MCF 10A (cell line): ENCODE measurements around the gene CLCA4. TPM values are rescaled to one million over a fixed set of nuclear protein-coding genes. Genes with fewer than 3 reads are reported as not detected.

Source experiments
- BruUV-seq: library from RNA; stranded (reverse); fragments of 400-500 nt; replicated peaks from 2 replicates; lab custom pipeline; 2021; lab: Mats Ljungman, UMichigan
- CTCF ChIA-PET: fragments of 300-600 bp; sonication (Branson Sonifier 250); formaldehyde crosslinking; extraction: SDS; loops from one replicate; lab custom pipeline; 2021; ENCODE audit warnings: antibody characterized with exemption, inconsistent platforms; lab: Yijun Ruan, JAX
- POLR2A ChIA-PET: fragments of 300-600, 350-650 bp; sonication (Branson Sonifier 250); formaldehyde crosslinking; extraction: SDS; loops from one replicate; lab custom pipeline; 2020; ENCODE audit warnings: antibody characterized with exemption, inconsistent platforms; lab: Yijun Ruan, JAX
- DNase-seq: peaks from one replicate; pipeline ENCODE4 v3.0.0-alpha.2; 2018; ENCODE audit not compliant: unreplicated experiment
- H3K27ac Mint-ChIP-seq: one replicate; pipeline ENCODE4 v1.8.0; 2022; ENCODE audit warnings: mild to moderate bottlenecking, low read depth, mixed read lengths; ENCODE audit not compliant: unreplicated experiment
- H3K27me3 Mint-ChIP-seq: one replicate; pipeline ENCODE4 v1.8.0; 2022; ENCODE audit warnings: mixed read lengths; ENCODE audit not compliant: insufficient read depth, unreplicated experiment
- H3K36me3 Mint-ChIP-seq: one replicate; pipeline ENCODE4 v1.8.0; 2022; ENCODE audit warnings: mild to moderate bottlenecking, moderate library complexity, mixed read lengths; ENCODE audit not compliant: insufficient read depth, unreplicated experiment
- H3K4me1 Mint-ChIP-seq: one replicate; pipeline ENCODE4 v1.8.0; 2022; ENCODE audit warnings: mixed read lengths; ENCODE audit not compliant: insufficient read depth, unreplicated experiment
- H3K4me3 Mint-ChIP-seq: one replicate; pipeline ENCODE4 v1.8.0; 2022; ENCODE audit warnings: mild to moderate bottlenecking, moderate library complexity, mixed read lengths; ENCODE audit not compliant: unreplicated experiment
- H3K9me3 Mint-ChIP-seq: one replicate; pipeline ENCODE4 v1.8.0; 2022; ENCODE audit warnings: mixed read lengths; ENCODE audit not compliant: unreplicated experiment
- intact Hi-C: fragments of 100-400 bp; cut with micrococcal nuclease; formaldehyde crosslinking; loops from 2 replicates; pipeline ENCODE4 v1.14.1; 2022
- total RNA-seq: library from RNA; stranded (reverse); gene quantifications from 2 replicates; pipeline ENCODE4 v1.2.3, GENCODE V29; 2022
- TF ChIP-seq, protein P1 (sequence below): fragments of 200-600 bp; IDR thresholded peaks from one replicate; pipeline ENCODE4 v1.8.0; 2022; ENCODE audit warnings: antibody characterized with exemption, mild to moderate bottlenecking; ENCODE audit not compliant: unreplicated experiment

CLCA4 gene
- total RNA-seq, 1 experiment from 2014 or later = not detected

- Mint-ChIP-seq H3K27me3 (no peaks in the 10 kb centered on the region), H3K36me3 (no peaks in the 10 kb centered on the region), H3K27ac (no peak overlapping the region), H3K9me3 (no peaks in the 10 kb centered on the region), H3K4me1 (no peaks in the 10 kb centered on the region), H3K4me3 (no peak overlapping the region)
- no TSS peak for BruUV-seq
- TF ChIP-seq, protein P1, sequence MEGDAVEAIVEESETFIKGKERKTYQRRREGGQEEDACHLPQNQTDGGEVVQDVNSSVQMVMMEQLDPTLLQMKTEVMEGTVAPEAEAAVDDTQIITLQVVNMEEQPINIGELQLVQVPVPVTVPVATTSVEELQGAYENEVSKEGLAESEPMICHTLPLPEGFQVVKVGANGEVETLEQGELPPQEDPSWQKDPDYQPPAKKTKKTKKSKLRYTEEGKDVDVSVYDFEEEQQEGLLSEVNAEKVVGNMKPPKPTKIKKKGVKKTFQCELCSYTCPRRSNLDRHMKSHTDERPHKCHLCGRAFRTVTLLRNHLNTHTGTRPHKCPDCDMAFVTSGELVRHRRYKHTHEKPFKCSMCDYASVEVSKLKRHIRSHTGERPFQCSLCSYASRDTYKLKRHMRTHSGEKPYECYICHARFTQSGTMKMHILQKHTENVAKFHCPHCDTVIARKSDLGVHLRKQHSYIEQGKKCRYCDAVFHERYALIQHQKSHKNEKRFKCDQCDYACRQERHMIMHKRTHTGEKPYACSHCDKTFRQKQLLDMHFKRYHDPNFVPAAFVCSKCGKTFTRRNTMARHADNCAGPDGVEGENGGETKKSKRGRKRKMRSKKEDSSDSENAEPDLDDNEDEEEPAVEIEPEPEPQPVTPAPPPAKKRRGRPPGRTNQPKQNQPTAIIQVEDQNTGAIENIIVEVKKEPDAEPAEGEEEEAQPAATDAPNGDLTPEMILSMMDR = no peak
- POLR2A ChIA-PET = interaction anchor here (1.5 kb wide), 1 partner anchor 20 kb away, joined by 3 read pairs; the partner anchor contains the start of gene CLCA4
- CTCF ChIA-PET = interaction anchor here (0.6 kb wide), 1 partner anchor 147 kb away, joined by 3 read pairs; no protein-coding TSS in a partner anchor
- DNase-seq = no peak
- intact Hi-C loops = no loop called here
Measured at GRCh38 chr1:86567341-86567740, 20.5 kb downstream of the CLCA4 start.

- intact Hi-C loops = no loop called here
- POLR2A ChIA-PET = interaction anchor here (1.5 kb wide), 1 partner anchor 21 kb away, joined by 3 read pairs; the partner anchor contains the start of gene CLCA4
- no peaks in the 10 kb centered on the region for H3K36me3 Mint-ChIP-seq
- H3K4me3 Mint-ChIP-seq = no peak overlapping the region
- peak; percentile 35 for DNase-seq
- no peak overlapping the region for H3K27ac Mint-ChIP-seq
- TF ChIP-seq, protein P1 = no peak
- no TSS peak for BruUV-seq
- H3K27me3 Mint-ChIP-seq = no peaks in the 10 kb centered on the region
- CTCF ChIA-PET = interaction anchor here (0.6 to 0.9 kb wide), 2 partner anchors 53 to 147 kb away, joined by 3 read pairs; no protein-coding TSS in a partner anchor
- no peaks in the 10 kb centered on the region for H3K9me3 Mint-ChIP-seq
- no peaks in the 10 kb centered on the region for H3K4me1 Mint-ChIP-seq
Measured at GRCh38 chr1:86567878-86568277, 21.0 kb downstream of the CLCA4 start.

DNA sequence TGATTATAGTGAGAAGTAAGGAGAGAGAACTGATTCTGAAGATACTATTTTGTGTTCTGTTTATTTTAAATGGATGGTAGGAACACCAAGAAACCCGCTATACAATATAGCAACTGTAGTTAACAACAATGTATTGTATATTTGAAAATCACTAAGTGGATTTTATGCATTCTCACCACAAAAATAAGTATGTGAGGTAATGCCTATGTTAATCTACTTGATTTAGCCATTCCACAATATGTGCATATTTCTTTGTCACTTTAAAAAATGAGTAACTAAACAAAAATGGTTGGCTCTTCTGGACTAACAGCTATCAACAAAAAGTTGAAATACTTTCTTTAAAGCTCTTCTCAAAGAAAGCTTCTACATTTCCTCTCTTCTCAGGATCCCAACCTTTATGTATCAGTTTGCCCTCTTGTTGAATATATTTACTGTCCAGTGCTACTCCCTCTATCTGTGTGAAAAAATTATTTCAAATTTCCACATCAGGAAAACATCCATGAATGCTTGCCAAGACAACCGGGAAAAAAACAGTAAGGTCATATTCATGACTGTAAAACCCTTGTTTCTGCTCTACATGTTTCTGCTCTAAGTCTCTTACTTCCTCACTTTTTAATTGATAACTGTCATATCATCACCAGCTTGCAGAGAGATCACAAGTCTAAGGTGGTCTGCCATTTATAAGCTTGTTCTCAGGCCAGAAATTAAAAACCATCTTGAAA, 27.0 kb downstream of the CLCA4 start:
- TF ChIP-seq, protein P1 = no peak
- intact Hi-C loops = no loop called here
- ChIA-PET CTCF (interaction anchor here (0.7 to 0.9 kb wide), 2 partner anchors 68 to 194 kb away, joined by 3 read pairs; no protein-coding TSS in a partner anchor), POLR2A (interaction anchor here (0.6 to 0.7 kb wide), 2 partner anchors 18 to 1528 kb away, joined by 3 read pairs; no protein-coding TSS in a partner anchor)
- Mint-ChIP-seq H3K4me3 (no peak overlapping the region), H3K9me3 (no peaks in the 10 kb centered on the region), H3K27me3 (no peaks in the 10 kb centered on the region), H3K36me3 (no peaks in the 10 kb centered on the region), H3K27ac (no peak overlapping the region), H3K4me1 (no peaks in the 10 kb centered on the region)
- DNase-seq = no peak
- BruUV-seq = no TSS peak

DNA sequence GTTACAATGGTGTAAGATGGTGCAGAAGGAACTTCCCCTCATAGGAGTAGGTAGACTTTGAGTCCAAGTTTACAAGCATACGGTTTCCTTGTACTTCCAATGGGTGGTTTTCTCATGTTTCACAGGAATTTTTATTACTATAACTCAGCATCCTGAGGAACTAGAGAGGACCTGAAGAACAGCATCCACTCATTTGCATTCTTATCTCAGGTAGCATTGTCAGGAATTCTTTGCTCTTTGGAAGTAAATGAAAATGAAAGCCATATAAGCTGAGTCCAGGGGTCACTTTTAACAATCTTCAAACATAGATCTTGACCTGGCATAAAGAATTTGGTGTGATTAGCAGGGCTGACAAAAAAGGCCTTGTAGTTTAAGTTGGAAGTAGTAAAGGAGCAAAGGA, 34.4 kb downstream of the CLCA4 start:
- POLR2A ChIA-PET = interaction anchor here (1.5 kb wide), 1 partner anchor 9 kb away, joined by 3 read pairs; no protein-coding TSS in a partner anchor
- H3K27me3 Mint-ChIP-seq = no peaks in the 10 kb centered on the region
- no peak for DNase-seq
- H3K36me3 Mint-ChIP-seq = no peaks in the 10 kb centered on the region
- CTCF ChIA-PET = no interaction called here
- TF ChIP-seq, protein P1 = no peak
- H3K9me3 Mint-ChIP-seq = no peaks in the 10 kb centered on the region
- intact Hi-C loops = no loop called here
- H3K4me1 Mint-ChIP-seq = no peaks in the 10 kb centered on the region
- H3K27ac Mint-ChIP-seq = no peak overlapping the region
- BruUV-seq = no TSS peak
- no peak overlapping the region for H3K4me3 Mint-ChIP-seq
